OCI-LY3 (cell line): Measurements from ENCODE around the gene CELF5.

ENCODE experiments used
- H2AFZ ChIP-seq: fragments of 200-600, 300-600 bp; shearing (Covaris generic); 2 replicates; pipeline ENCODE4 v1.6.0; 2014; ENCODE audit warnings: antibody characterized with exemption, low read depth, low read length
- H3K27ac ChIP-seq: fragments of 200-600, 300-600 bp; sonication (generic); 2 replicates; pipeline ENCODE4 v1.5.1; 2014; ENCODE audit warnings: mild to moderate bottlenecking, low read length, moderate library complexity, mixed read lengths
- H3K27me3 ChIP-seq: fragments of 200-600, 300-600 bp; sonication (generic); 2 replicates; pipeline ENCODE4 v1.6.1; 2014; ENCODE audit warnings: low read depth, low read length, mixed read lengths
- H3K36me3 ChIP-seq: fragments of 200-600, 300-600 bp; sonication (generic); replicated peaks from 2 replicates; pipeline ENCODE3; 2014; ENCODE audit warnings: low read depth, low read length, mixed read lengths
- H3K4me1 ChIP-seq: fragments of 300-600, 200-600 bp; sonication (generic); 2 replicates; pipeline ENCODE4 v1.6.1; 2014; ENCODE audit warnings: low read length, mixed read lengths
- H3K4me2 ChIP-seq: fragments of 200-600, 300-600 bp; sonication (generic); 2 replicates; pipeline ENCODE4 v1.6.1; 2014; ENCODE audit warnings: low read length, mixed read lengths
- H3K4me3 ChIP-seq: fragments of 300-600, 200-600 bp; sonication (generic); 2 replicates; pipeline ENCODE4 v1.5.1; 2014; ENCODE audit warnings: antibody characterized with exemption, mild to moderate bottlenecking, low read length, moderate library complexity
- H3K79me2 ChIP-seq: fragments of 300-600, 200-600 bp; shearing (Covaris generic); 2 replicates; pipeline ENCODE4 v1.6.1; 2014; ENCODE audit warnings: mild to moderate bottlenecking, low read length, mixed read lengths
- H3K9ac ChIP-seq: fragments of 300-600, 200-600 bp; shearing (Covaris generic); 2 replicates; pipeline ENCODE4 v1.6.0; 2014; ENCODE audit warnings: mild to moderate bottlenecking, low read length, moderate library complexity
- H3K9me3 ChIP-seq: fragments of 200-600, 300-600 bp; shearing (Covaris generic); 2 replicates; pipeline ENCODE4 v1.6.1; 2014; ENCODE audit warnings: low read length, mixed read lengths; ENCODE audit not compliant: insufficient read depth
- H4K20me1 ChIP-seq: fragments of 200-600, 300-600 bp; sonication (generic); 2 replicates; pipeline ENCODE4 v1.6.1; 2016; ENCODE audit warnings: low read length, mixed read lengths; ENCODE audit not compliant: insufficient read depth
- CTCF ChIP-seq: fragments of 200-600, 300-600 bp; sonication (generic); IDR thresholded peaks from 2 replicates; pipeline ENCODE4 v1.5.1; 2014; ENCODE audit warnings: antibody characterized with exemption, low read length, low read depth
- EZH2phosphoT487 ChIP-seq: fragments of 200-600 bp; shearing (Covaris generic); IDR thresholded peaks from 2 replicates; pipeline ENCODE4 v1.6.1; 2018; ENCODE audit warnings: antibody characterized with exemption, mixed run types, low read depth

Gene CELF5

GRCh38 chr19:3270902-3271301, 46.4 kb downstream of the CELF5 start:
- Histone ChIP-seq H3K27me3 (no peaks in the 10 kb centered on the region), H3K4me2 (no peak overlapping the region), H3K4me3 (no peak overlapping the region)

GRCh38 chr19:3272401-3272931, 48.0 kb downstream of the CELF5 start:
- Histone ChIP-seq H3K4me2 (no peak overlapping the region), H4K20me1 (no peaks in the 10 kb centered on the region), H3K27ac (no peak overlapping the region), H3K4me1 (no peaks in the 10 kb centered on the region), H3K4me3 (no peak overlapping the region), H3K36me3 (no peaks in the 10 kb centered on the region), H3K27me3 (no peaks in the 10 kb centered on the region), H3K79me2 (no peaks in the 10 kb centered on the region), H3K9ac (no peak overlapping the region), H2AFZ (no peak overlapping the region), H3K9me3 (no peaks in the 10 kb centered on the region)
- TF ChIP-seq CTCF (no peak), EZH2phosphoT487 (no peak)

More at GRCh38 chr19:3270902-3271301, 46.4 kb downstream of the CELF5 start:
- Histone ChIP-seq H2AFZ (no peak overlapping the region), H3K27ac (no peak overlapping the region), H3K9me3 (no peaks in the 10 kb centered on the region), H3K36me3 (no peaks in the 10 kb centered on the region), H3K79me2 (no peaks in the 10 kb centered on the region), H3K4me1 (no peaks in the 10 kb centered on the region), H3K9ac (no peak overlapping the region), H4K20me1 (no peaks in the 10 kb centered on the region)
- no peak for TF ChIP-seq CTCF
- TF ChIP-seq EZH2phosphoT487 = no peak

- no peak overlapping the region for H2AFZ ChIP-seq
- no peak overlapping the region for H3K27ac ChIP-seq
- no peaks in the 10 kb centered on the region for H3K4me1 ChIP-seq
- no peak overlapping the region for H3K4me2 ChIP-seq
- no peaks in the 10 kb centered on the region for H3K27me3 ChIP-seq
- TF ChIP-seq EZH2phosphoT487 (no peak), CTCF (no peak)
- H3K4me3 ChIP-seq = no peak overlapping the region
- H4K20me1 ChIP-seq = no peaks in the 10 kb centered on the region
- no peaks in the 10 kb centered on the region for H3K79me2 ChIP-seq
- no peaks in the 10 kb centered on the region for H3K9me3 ChIP-seq
- no peaks in the 10 kb centered on the region for H3K36me3 ChIP-seq
- H3K9ac ChIP-seq = no peak overlapping the region
Measured at GRCh38 chr19:3272952-3273351, 48.5 kb downstream of the CELF5 start.

- H2AFZ ChIP-seq = no peak overlapping the region
- no peak for TF ChIP-seq EZH2phosphoT487
- TF ChIP-seq CTCF = no peak
- no peaks in the 10 kb centered on the region for H4K20me1 ChIP-seq
- H3K36me3 ChIP-seq = no peaks in the 10 kb centered on the region
- no peak overlapping the region for H3K4me3 ChIP-seq
- H3K27me3 ChIP-seq = no peaks in the 10 kb centered on the region
- no peaks in the 10 kb centered on the region for H3K4me1 ChIP-seq
- no peaks in the 10 kb centered on the region for H3K79me2 ChIP-seq
- H3K4me2 ChIP-seq = no peak overlapping the region
- no peaks in the 10 kb centered on the region for H3K9me3 ChIP-seq
- no peak overlapping the region for H3K9ac ChIP-seq
- H3K27ac ChIP-seq = no peak overlapping the region
Measured at GRCh38 chr19:3274245-3274941, 49.9 kb downstream of the CELF5 start.
